Measurements from ENCODE around the gene GPRIN1.

Gene GPRIN1

DNA sequence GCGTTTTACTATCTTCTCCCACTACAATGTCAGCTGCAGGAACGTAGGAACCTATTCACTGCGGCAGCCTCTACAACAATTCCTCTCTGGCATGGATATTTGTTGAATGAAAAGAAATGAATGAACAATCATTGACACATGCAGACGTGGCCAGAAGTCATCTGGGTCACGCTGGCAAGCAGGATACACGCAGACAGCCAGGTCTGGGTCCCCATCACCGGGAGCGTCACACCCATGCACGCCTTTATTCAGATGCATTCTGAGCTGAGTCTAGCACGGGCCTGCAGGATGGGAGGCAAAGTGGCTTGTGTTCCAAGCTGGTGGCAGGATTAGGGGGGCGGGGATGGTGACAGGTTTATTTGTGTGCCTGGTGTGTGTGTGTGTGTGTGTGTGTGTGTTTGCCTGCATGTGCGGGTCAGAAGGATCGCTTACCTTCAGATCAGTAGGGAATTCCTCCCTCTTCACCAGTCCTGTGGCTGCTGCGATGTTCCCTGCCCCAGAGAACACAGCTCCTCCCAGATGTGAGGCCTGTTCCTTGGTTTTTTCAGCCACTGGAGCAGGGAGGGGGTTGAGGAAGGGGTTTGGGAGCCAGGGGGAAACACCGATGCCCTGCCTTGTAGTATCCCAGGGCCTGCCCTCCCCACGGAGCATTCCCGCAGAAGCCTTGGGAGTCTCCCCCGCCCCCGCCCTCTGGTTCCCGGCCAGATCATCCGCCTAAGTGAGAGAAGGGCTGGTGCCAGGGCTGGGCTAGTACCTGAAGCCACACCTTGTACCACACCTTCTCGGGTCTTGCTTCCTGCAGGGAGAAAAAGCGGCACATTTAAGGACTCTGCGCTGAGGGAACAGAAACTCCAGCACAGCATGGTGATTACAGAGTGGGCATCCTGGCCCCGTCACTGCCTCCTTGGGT lies 16.3 kb upstream of the GPRIN1 start:
- no peak for DNase-seq (ENCODE audit: low read depth)
- H3K4me3 ChIP-seq (ENCODE audit: low read depth, low read length), result no peak overlapping the region

DNA sequence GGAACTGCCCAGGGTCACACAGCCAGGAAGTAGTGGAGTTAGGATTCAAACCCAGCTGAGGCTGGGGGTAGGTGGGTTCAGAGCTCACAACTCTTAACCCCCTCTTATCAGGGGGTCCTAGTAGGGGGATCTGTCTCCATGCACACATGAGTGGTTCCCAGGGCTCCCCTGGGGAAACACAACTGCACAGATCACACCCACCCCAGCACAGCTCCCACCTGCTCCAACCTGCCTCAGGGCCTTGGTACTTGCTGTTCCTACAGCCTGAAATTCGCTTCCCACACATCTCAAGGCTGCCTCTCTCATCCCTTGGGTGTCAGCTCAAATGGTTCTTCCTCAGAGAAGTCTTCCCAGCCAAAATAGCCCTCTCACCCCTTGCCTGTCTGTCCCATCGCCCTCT lies 15.6 kb upstream of the GPRIN1 start:
- no peak overlapping the region for H3K4me3 ChIP-seq (ENCODE audit: low read depth, low read length)
- no peak for DNase-seq (ENCODE audit: low read depth)

DNA sequence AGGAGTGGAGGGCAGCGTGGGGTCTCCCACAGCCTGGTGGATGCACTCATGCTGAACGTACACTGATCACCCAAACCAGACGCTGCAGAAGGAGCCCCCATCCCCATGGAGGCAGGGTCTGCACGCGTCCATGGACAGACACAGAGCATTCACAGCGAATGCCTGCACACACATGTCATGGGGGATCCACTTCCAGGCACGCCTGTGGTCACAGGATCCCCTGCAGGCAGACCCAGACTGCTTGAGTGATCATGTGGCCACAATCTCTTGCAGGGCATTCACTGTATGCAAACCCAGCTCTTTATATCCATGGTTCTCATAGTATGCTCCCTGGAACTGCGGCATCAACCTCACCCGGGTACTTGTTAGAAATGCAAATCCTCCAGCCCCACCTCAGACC lies 15.0 kb upstream of the GPRIN1 start:
- no peak overlapping the region for H3K4me3 ChIP-seq (ENCODE audit: low read depth, low read length)
- DNase-seq (ENCODE audit: low read depth), result no peak

DNA sequence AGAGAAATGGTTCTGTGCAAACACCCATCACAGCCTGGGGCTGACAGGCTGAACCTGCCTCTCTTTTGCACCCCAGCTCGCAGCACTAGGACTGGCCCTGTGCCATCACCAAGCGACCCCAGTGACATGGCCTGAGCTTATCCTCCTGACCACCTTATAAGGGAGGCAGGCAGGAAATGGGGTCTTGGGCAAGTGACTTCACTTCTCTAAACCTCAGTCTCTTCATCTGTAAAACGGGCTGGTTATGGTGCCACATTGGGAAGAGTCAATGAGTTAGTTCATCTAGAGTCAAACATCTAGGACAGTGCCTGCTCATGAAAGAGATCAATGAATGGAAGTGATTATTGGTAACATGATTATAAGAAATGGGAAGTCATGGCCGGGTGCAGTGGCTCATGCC lies 14.2 kb upstream of the GPRIN1 start:
- no peak overlapping the region for H3K4me3 ChIP-seq (ENCODE audit: low read depth, low read length)
- no peak for DNase-seq (ENCODE audit: low read depth)

DNA sequence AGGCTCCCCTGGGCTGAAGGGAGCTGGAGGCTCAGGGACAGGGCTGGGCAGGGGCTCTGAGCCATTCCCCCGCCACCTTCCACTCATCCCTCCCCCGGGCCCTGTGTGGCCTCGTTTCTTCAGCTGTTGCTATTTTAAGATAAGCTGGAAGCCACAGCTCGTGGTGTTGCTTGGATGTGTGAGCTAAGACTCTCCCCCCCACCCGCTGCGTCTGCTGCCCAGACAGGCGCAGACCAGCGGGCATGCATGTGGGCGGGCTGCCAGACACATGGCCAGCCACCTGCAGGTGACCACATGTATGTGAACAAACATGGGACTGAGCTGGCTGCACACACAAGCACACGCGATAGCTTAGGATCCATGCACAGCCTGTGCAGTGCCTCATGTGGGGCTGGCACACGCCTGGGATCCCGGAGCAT lies 11.7 kb upstream of the GPRIN1 start:
- H3K4me3 ChIP-seq (ENCODE audit: low read depth, low read length), result no peak overlapping the region
- DNase-seq (ENCODE audit: low read depth), result no peak

DNA sequence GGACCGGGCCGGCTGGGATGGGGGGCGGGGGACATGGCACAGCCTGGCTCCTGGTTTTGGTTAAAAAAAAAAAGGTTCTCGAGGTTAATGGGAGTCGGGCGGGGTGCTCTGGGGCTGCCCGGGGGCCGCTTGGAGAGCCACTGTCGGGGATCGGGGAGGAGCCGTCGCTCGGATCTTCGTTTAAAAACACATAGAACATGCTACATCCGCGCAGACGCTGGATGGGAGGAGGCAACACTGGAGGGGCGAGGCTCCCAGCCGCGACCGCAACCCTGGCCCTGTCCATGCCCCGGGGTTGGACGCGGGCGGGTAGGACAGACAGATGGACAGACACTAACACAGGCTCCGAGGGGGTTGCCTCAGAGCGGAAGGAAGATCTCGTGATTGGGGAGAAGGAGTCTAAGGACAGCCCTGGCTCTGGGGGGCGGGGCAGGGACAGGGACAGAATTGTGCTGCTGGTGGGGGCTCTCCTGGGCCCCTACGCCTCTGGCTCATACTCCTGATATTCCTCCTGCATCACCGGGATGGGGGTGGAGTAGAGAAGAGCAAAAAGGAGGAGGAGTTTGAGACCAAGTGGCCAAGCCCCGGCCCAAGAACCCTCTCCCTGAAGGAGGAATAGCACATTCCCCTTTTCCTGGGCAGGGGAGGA lies 10.5 kb upstream of the GPRIN1 start:
- peak overlapping the region; percentile 29 for H3K4me3 ChIP-seq (ENCODE audit: low read depth, low read length)
- no peak for DNase-seq (ENCODE audit: low read depth)

DNA sequence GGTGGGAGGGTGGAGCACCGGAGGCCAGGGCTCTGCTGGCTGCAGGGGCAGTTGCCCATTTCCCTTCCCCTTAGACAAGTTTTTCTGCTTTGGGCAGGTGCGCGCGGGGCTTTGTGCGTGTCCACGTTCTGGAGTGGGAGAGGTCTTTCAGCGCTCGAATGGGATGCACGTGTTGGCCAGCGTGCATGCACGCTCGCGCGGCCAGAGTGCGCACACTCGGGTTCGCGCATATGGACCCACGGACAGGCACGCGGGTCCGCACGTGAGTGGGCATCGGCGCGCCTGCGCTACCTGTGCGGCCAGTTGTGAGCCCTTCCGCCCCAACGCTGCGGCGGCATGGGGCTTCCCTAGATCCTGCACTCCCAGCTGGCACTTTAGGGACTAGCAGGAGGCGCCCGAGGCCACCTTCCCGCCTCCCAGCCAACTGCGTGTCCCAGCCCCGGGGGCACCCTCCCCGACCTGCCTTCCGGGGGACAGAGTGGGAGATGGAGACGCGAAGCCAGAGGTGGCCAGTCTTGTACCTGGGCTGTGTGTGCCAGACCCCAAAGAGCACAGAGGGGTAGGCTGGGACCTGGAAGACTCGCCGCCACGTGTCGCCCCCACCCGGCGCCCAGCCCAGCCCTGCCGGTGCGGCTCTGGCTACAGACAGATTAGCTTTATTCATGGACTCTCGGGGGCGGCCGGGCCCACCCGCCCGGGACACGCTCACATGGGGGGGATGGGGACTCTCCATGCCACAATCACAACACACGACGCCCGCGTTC lies 9.8 kb upstream of the GPRIN1 start:
- DNase-seq (ENCODE audit: low read depth), result no peak
- H3K4me3 ChIP-seq (ENCODE audit: low read depth, low read length), result peak overlapping the region; percentile 30

DNA sequence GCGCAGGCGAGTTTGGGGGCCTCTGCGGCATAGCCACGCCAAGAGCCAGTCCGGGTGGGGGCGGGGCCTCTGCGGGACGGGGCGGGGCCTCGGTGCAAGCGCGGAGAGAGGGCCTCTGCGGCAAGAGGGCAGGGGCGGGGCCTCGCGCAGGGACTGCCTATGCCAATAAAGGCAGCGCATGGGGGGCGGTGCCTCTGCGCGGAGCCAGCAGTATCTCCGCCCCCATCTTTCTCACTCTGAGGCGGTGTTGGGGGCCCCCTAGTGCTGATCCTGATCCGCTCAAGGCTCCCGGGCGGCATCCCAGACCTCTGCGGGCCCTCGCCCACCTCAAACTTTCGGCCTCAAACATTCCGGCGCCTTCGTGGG lies 9.2 kb upstream of the GPRIN1 start:
- H3K4me3 ChIP-seq (ENCODE audit: low read depth, low read length), result peak overlapping the region; percentile 33
- DNase-seq (ENCODE audit: low read depth), result peak; percentile 68

DNA sequence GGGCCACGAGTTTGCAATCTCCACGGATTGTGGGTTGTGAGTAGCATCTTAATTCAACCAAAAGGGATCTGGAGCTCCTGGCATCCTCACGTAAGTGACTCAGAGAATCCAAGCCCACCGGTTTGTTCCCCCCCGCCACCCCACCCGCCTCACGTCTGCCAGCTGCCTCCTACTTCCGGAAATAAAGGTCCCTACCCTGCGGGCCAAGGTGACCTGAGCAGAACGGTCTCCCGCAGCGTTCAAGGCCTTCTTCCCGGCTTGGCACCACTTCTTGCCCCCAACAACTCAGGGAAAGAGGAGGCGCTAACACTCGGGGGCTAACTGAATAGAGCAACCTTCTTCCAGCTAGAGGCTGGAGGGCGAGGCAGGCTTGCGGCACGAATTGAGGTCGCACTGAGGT lies 8.8 kb upstream of the GPRIN1 start:
- H3K4me3 ChIP-seq (ENCODE audit: low read depth, low read length), result peak overlapping the region; percentile 33
- DNase-seq (ENCODE audit: low read depth), result no peak

DNA sequence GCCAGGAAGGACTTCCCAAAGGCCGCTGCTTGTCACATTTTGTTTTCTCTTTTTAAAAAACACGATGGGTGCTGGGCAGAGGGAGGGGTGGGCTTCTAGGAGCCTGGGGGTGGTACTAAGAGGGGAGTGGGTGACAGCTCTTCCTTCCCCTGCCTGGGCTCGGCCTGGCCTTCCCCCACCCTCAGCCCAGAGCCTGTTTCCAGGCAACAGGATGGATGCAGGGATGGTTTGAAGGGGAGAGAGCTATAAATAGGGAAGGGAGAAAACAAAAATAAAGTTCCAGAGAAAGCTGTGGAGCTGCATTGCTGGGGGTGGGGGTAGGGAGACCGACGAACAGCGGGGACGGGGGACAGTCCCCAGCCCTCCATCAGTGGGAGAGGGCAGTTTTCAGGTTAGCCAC lies 6.6 kb upstream of the GPRIN1 start:
- DNase-seq (ENCODE audit: low read depth), result no peak
- H3K4me3 ChIP-seq (ENCODE audit: low read depth, low read length), result no peak overlapping the region

DNA sequence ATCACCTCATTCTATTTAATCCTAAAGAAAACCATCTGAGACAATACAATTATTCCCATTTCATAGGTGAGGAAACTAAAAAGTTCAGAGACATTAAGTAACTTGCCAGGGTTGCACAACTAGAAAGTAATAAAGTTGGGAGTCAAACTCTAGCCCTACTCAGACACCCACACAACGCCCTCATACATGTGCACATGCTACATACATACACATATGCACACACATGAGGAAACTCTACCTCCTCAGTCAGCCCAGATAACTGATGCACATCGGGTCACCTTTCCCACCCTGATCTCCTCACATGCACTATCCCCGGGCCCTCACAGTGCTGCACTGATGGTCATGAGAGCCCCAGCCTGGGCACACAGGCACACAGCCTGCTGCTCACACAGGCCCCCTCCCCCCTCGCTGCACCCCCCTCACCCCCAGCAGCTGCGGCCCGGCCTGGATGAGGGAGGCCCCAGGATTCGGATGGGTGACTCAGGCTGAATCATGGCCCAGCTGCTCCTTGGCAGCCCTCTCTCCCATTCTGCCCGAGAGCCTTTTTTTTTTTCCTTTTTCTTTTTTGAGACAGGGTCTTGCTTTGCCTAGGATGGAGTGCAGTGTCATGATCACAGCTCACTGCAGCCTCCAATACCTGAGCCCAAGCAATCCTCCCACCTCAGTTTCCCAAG lies 5.0 kb upstream of the GPRIN1 start:
- no peak overlapping the region for H3K4me3 ChIP-seq (ENCODE audit: low read depth, low read length)
- DNase-seq (ENCODE audit: low read depth), result peak; percentile 50

DNA sequence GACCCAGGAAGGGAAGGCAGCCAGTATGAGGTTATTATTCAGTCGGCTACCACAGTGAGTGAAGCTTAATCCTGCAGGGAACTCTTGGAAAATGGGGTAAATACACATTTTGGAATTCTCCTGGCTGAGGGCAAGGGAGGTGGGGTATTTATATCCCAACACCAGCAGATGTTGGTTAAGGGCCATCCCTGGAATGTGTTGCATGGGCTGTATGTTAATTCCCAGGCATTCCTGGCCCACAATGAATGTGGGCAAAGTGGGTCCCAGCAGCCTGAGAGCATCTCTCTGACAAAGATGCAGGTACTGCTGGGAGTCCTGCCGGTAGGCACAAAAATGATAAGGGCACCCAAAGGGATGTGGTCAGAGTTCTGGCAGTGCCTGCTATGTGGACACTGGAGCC lies 2.9 kb upstream of the GPRIN1 start:
- H3K4me3 ChIP-seq (ENCODE audit: low read depth, low read length), result no peak overlapping the region
- no peak for DNase-seq (ENCODE audit: low read depth)

DNA sequence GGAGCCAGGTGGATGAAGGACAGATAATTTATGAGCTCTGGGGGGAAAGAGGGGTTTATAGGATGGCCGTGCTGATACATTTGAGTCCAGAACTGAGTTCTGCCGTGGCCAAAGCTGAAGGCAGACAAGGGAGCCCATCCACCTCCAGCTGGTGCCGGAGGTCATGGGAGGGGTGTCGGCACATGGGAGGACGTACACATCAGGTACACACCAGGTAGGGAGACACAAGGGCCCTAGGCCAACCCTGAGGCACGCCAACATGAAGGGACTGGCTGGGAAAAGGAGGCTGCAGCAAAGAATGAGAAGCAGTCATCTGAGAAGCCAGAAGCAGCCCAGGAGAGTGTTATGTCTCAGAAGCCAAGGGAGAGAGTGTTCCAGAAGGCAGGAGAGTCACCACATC lies 2.1 kb upstream of the GPRIN1 start:
- H3K4me3 ChIP-seq (ENCODE audit: low read depth, low read length), result no peak overlapping the region
- DNase-seq (ENCODE audit: low read depth), result no peak

DNA sequence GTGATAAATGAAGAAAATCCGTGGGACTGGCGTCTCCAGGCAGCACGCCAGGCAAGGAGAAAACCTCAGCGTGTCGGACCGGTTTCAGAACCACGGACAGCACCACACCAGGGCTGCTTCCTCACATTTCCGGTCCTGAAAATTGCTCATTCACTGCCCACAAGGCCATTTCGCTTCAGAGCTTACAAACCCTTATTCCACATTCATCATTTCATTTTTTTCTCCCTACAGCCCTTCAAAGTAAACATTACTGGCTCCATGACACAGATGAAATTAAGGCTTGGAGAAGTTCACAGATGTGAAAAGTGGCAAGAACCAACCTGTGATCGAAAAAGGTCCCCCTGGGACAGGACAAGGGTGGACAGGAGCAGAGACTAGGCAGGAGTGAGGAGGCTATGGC lies 1.5 kb upstream of the GPRIN1 start:
- DNase-seq (ENCODE audit: low read depth), result peak; percentile 64

DNA sequence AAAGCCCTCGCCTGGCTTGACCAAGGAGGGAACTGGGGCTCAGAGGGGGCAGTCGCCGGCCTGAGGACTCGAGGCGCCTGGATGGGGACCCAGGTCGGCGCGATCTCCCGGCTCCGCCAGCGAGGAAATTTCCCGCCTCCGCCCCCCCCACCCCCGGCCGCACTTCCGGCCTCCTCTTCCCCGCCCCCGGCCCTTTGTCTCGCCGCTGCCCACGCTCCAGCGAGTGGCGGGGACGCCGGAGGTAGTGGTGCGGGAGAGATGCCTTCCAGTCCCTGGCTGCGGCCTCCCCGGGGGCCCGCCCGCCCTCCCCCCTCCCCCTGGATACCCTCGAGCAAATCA lies 448 bp upstream of the GPRIN1 start:
- DNase-seq (ENCODE audit: low read depth), result no peak

More for the DNA sequence above, 1.5 kb upstream of the GPRIN1 start:
- no peak overlapping the region for H3K4me3 ChIP-seq (ENCODE audit: low read depth, low read length)

DNA sequence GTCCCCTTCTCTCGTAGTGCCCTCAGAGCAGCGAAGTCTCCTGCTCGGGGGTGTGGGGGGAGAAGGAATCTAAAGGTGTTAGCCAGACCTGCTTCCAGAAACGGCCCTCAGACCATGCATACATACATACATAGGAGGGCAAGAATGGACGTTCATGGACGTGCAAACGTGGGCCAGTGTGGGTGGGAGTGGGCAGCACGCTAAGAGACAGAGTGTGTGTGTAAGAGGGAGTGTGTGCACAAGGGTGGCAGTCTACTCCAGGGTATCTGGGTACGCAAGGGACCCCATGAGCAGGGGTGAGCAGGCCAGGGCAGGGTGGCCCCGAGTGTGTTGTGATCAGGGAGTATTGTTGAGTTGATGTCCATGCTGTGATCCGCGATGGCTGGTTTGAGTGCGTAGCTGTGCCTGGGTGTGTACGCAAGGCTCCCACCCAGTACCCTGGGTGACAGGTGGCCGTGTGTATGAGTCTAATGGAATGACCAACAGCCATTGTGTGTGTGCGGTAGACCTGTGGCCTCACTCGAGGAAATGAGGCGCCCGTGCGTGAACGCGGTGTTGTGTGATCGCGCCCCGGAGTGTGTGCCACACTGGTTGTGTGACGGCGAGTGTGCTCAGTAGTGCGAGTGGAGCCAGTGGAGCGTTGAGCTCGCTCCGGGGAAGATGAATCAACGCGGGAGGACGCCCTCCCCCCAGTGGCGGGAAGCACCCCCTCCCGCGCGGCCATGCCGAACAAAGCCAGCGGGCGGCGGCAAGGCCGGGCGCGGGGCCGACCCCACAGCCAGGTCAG lies 826 bp downstream of the GPRIN1 start:
- peak overlapping the region; percentile 65 for H3K4me3 ChIP-seq (ENCODE audit: low read depth, low read length)
- no peak for DNase-seq (ENCODE audit: low read depth)

More for the DNA sequence above, 448 bp upstream of the GPRIN1 start:
- peak overlapping the region; percentile 65 for H3K4me3 ChIP-seq (ENCODE audit: low read depth, low read length)

DNA sequence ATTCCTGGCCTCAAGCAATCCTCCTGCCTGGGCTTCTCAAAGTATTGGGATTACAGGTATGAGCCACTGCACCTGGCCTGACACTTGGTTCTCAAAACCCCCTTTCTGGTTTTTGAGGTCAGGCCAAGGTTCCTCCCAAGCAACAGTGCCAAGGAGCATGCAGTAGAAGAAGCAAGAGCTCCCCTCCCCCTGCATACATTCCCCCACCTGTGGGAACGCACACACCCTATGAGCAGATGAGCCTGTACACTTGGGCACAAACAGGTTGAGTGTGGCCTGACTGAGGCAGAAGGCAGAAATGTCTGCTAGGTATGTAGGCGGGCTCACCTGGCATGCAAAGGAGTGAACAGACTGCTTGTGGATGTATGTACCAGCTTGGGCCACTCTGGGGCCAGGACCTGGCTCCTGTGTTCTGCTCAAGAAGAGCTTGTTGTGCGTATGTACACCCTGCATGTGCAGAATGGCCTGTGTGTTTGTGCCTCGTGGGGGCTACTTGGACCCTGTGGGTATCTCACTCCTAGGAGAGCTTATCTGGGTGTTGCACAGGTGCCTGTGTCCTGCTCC lies 1.7 kb downstream of the GPRIN1 start:
- H3K4me3 ChIP-seq (ENCODE audit: low read depth, low read length), result no peak overlapping the region

DNA sequence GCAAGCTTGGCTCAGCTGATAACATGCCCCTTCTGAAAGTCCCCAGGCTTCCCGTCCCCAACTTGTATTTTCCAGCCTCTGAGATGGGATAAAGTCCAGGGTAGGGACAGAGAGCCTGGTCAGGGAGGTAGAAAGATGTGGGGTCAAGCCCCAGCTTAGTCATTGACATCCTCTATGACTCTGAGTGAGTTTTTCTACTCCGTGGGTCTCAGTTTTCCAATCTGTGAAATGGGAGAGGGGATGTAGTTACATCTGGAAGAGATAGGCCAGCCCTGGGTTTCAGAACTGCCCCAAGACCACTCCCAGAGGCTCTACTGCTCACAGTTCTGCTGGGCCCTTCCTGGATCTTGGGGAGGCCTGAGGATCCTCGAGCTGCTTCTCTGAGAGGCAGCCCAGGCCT lies 3.1 kb downstream of the GPRIN1 start:
- H3K4me3 ChIP-seq (ENCODE audit: low read depth, low read length), result no peak overlapping the region
- DNase-seq (ENCODE audit: low read depth), result no peak

More for the DNA sequence above, 1.7 kb downstream of the GPRIN1 start:
- DNase-seq (ENCODE audit: low read depth), result no peak

DNA sequence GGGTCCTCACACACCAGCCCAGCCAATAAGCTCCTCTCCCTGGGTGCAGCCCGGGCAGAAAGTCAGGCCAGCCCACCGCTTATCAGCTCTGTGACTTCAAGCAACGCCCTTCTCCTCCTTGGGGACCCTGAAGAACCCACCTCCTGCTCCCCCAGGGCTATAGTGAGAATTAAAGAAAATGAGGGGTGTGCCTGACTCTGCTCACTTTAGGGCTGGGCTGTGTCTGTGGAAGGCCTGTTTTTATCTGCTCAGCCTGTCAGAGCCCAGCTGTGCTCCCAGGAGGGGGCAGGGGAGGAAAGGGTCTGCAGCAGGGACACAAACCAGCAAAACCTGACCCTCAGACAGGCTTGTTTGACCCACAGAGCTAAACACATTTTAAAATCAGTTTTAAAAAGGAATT lies 3.9 kb downstream of the GPRIN1 start:
- no peak for DNase-seq (ENCODE audit: low read depth)
- H3K4me3 ChIP-seq (ENCODE audit: low read depth, low read length), result no peak overlapping the region
